ENCODE measurements around the gene POLR2M.

Gene POLR2M

GRCh38 chr15:57706405-57707209 is at the start of gene POLR2M:
Gene POLR2M (plus strand): TSS chr15:57706714. CDS start chr15:57706843, 129 bp downstream.
- peaks cover 70% of the 10 kb centered on the region for H3K4me1 Mint-ChIP-seq (ENCODE audit: low read depth)
- no peaks in the 10 kb centered on the region for H3K9me3 Mint-ChIP-seq
- peak within 1 kb of the TSS; percentile 89 for H3K4me3 Mint-ChIP-seq
- peaks cover 43% of the 10 kb centered on the region for H3K36me3 Mint-ChIP-seq (ENCODE audit: low read depth)
- H3K27ac Mint-ChIP-seq, result peak within 1 kb of the TSS; percentile 96
- H3K27me3 Mint-ChIP-seq, result no peaks in the 10 kb centered on the region

DNA sequence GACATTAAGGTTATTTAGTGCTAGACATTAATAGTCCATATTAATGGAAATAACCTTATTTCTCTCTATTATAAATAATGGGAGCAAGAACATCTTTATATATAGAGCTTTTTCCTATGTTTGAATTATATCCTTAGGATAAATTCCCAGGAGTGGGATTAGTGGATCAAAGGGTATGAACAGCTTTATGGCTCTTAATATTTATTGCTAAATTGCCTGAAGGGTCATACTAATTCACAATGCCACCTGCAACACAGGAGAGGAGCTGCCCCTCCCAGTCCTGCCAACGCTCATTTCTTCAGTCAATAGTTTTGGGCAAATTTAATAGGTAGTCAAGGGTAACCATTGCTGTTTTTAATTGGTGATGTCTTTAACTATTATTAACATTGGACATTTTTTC is 48.9 kb upstream of the POLR2M start:
- no peaks in the 10 kb centered on the region for H3K9me3 Mint-ChIP-seq
- no peak overlapping the region for H3K4me3 Mint-ChIP-seq
- peaks cover 22% of the 10 kb centered on the region for H3K27me3 Mint-ChIP-seq
- H3K27ac Mint-ChIP-seq, result no peak overlapping the region
- H3K36me3 Mint-ChIP-seq (ENCODE audit: low read depth), result no peaks in the 10 kb centered on the region
- H3K4me1 Mint-ChIP-seq (ENCODE audit: low read depth), result no peaks in the 10 kb centered on the region

- no peak overlapping the region for H3K4me3 Mint-ChIP-seq
- H3K27me3 Mint-ChIP-seq, result peaks cover 22% of the 10 kb centered on the region
- no peak overlapping the region for H3K27ac Mint-ChIP-seq
- no peaks in the 10 kb centered on the region for H3K4me1 Mint-ChIP-seq (ENCODE audit: low read depth)
- no peaks in the 10 kb centered on the region for H3K9me3 Mint-ChIP-seq
- H3K36me3 Mint-ChIP-seq (ENCODE audit: low read depth), result no peaks in the 10 kb centered on the region
Measured at GRCh38 chr15:57662091-57662744, 44.3 kb upstream of the POLR2M start.

GRCh38 chr15:57662802-57663201 is 43.7 kb upstream of the POLR2M start:
- Mint-ChIP-seq H3K4me3 (no peak overlapping the region), H3K27me3 (peaks cover 22% of the 10 kb centered on the region)

DNA sequence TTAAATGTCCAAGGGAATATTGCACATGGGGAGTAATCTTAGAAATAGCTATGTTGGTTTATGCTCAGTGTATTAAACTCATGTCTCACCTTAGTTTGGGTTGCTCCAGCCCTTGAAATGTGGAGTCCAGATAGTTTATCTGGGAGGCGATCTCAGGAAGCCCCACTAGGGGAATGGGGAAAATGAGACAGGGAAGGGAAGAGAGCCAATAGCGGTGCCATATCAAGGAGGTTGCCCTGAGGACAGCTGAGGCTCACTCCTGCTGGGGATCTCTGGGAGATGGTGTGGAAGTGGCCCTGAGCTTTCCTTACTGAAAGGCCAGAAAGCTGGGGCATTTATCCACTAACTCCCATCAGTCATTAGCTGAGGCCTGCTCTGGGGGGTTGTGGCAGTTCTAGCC is 43.3 kb upstream of the POLR2M start:
- no peaks in the 10 kb centered on the region for H3K4me1 Mint-ChIP-seq (ENCODE audit: low read depth)

More at GRCh38 chr15:57662802-57663201, 43.7 kb upstream of the POLR2M start:
- Mint-ChIP-seq H3K36me3 (ENCODE audit: low read depth) (no peaks in the 10 kb centered on the region), H3K4me1 (ENCODE audit: low read depth) (no peaks in the 10 kb centered on the region), H3K9me3 (no peaks in the 10 kb centered on the region), H3K27ac (no peak overlapping the region)

GRCh38 chr15:57665194-57665593 is 41.3 kb upstream of the POLR2M start:
- no peaks in the 10 kb centered on the region for H3K36me3 Mint-ChIP-seq (ENCODE audit: low read depth)
- peaks cover 16% of the 10 kb centered on the region for H3K27me3 Mint-ChIP-seq
- no peaks in the 10 kb centered on the region for H3K4me1 Mint-ChIP-seq (ENCODE audit: low read depth)

More for the DNA sequence above, 43.3 kb upstream of the POLR2M start:
- Mint-ChIP-seq H3K27me3 (peaks cover 22% of the 10 kb centered on the region), H3K27ac (no peak overlapping the region), H3K36me3 (ENCODE audit: low read depth) (no peaks in the 10 kb centered on the region), H3K4me3 (no peak overlapping the region), H3K9me3 (no peaks in the 10 kb centered on the region)

GRCh38 chr15:57665939-57666338 is 40.6 kb upstream of the POLR2M start:
- no peaks in the 10 kb centered on the region for H3K36me3 Mint-ChIP-seq (ENCODE audit: low read depth)
- H3K27me3 Mint-ChIP-seq, result peaks cover 11% of the 10 kb centered on the region
- H3K9me3 Mint-ChIP-seq, result no peaks in the 10 kb centered on the region
- no peaks in the 10 kb centered on the region for H3K4me1 Mint-ChIP-seq (ENCODE audit: low read depth)
- no peak overlapping the region for H3K4me3 Mint-ChIP-seq
- H3K27ac Mint-ChIP-seq, result no peak overlapping the region

More at GRCh38 chr15:57665194-57665593, 41.3 kb upstream of the POLR2M start:
- H3K4me3 Mint-ChIP-seq, result no peak overlapping the region
- no peaks in the 10 kb centered on the region for H3K9me3 Mint-ChIP-seq
- no peak overlapping the region for H3K27ac Mint-ChIP-seq

DNA sequence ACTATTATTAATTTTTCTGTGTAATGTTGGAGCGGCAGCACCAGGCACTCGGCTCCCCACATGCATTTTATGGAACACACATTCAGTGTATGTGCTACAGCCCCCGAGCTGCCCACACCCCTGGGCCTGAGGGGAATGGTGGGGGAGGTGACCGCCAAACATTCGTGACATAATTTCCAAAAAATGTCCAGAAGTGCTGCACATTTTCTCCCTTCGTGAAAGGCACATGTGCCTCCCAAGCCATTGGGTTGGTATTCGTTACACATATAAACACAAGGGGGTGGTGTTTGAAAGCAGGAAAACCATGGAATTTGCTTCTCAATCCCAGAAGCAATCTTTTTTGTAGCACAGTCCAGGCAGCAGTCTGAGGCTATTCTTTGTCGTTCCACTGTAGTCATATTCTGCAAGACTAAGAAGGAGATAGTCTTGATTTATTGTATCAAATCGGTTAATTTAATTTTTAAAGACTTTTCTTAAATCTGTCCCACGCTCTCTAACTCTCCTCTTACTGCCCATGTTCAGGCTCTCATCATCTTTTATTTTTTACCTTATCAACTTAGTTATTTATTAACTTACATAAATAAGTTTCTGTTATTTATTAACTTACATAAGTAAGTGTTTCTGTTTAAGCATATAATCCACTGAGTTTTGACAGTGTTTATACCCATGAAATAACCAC is 39.2 kb upstream of the POLR2M start:
- no peaks in the 10 kb centered on the region for H3K36me3 Mint-ChIP-seq (ENCODE audit: low read depth)
- no peaks in the 10 kb centered on the region for H3K4me1 Mint-ChIP-seq (ENCODE audit: low read depth)
- peaks cover 9% of the 10 kb centered on the region for H3K27me3 Mint-ChIP-seq
- H3K4me3 Mint-ChIP-seq, result no peak overlapping the region
- no peak overlapping the region for H3K27ac Mint-ChIP-seq
- no peaks in the 10 kb centered on the region for H3K9me3 Mint-ChIP-seq

DNA sequence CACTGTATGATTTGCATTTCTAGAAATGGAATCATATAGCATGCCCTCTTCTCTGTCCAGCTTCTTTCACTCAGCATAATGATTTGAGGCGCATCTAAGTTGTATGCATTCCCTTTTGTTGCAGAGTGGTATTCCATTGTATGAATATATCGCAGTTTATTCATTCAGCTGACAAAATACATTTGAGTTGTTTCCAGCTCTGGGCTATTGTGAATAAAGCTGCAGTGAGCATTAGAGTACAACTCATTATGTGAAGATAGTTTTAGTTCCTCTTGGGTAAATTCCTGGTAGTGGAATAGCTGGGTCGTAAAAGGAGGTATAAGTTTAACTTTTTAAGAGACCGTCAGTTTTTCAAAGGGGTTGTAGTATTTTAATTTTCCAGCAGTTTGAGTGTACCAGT is 38.5 kb upstream of the POLR2M start:
- Mint-ChIP-seq H3K4me1 (ENCODE audit: low read depth) (no peaks in the 10 kb centered on the region), H3K27me3 (peaks cover 15% of the 10 kb centered on the region), H3K9me3 (no peaks in the 10 kb centered on the region), H3K4me3 (no peak overlapping the region), H3K36me3 (ENCODE audit: low read depth) (no peaks in the 10 kb centered on the region), H3K27ac (no peak overlapping the region)

DNA sequence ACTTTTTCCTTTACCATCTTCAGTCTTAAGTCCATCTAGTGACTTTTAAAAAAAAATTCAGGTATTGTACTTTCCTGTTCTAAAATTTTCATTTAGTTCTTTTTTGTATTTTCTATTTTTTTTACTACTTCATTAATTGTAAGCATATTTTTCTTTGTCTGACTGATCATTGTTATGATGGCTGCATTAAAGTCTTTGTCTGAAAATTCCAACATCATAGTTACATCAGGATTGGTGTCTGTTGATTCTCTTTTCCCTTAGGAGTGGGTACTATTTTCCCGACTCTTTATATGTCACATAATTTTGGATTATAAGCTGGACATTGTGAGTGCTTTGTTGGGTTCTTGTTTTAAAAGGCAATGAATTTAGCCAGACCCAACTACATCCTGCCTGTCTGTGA is 34.9 kb upstream of the POLR2M start:
- Mint-ChIP-seq H3K36me3 (ENCODE audit: low read depth) (no peaks in the 10 kb centered on the region), H3K9me3 (no peaks in the 10 kb centered on the region), H3K4me1 (ENCODE audit: low read depth) (no peaks in the 10 kb centered on the region), H3K27me3 (peaks cover 18% of the 10 kb centered on the region), H3K27ac (no peak overlapping the region), H3K4me3 (no peak overlapping the region)

- H3K27me3 Mint-ChIP-seq, result peaks cover 14% of the 10 kb centered on the region
- H3K9me3 Mint-ChIP-seq, result no peaks in the 10 kb centered on the region
- H3K4me3 Mint-ChIP-seq, result no peak overlapping the region
- no peak overlapping the region for H3K27ac Mint-ChIP-seq
- H3K4me1 Mint-ChIP-seq (ENCODE audit: low read depth), result peaks cover 4% of the 10 kb centered on the region
- no peaks in the 10 kb centered on the region for H3K36me3 Mint-ChIP-seq (ENCODE audit: low read depth)
Measured at GRCh38 chr15:57675481-57676181, 30.9 kb upstream of the POLR2M start.

GRCh38 chr15:57676585-57676984 is 29.9 kb upstream of the POLR2M start:
- Mint-ChIP-seq H3K9me3 (no peaks in the 10 kb centered on the region), H3K4me3 (no peak overlapping the region), H3K36me3 (ENCODE audit: low read depth) (no peaks in the 10 kb centered on the region), H3K27ac (no peak overlapping the region), H3K27me3 (peaks cover 14% of the 10 kb centered on the region), H3K4me1 (ENCODE audit: low read depth) (peaks cover 4% of the 10 kb centered on the region)

DNA sequence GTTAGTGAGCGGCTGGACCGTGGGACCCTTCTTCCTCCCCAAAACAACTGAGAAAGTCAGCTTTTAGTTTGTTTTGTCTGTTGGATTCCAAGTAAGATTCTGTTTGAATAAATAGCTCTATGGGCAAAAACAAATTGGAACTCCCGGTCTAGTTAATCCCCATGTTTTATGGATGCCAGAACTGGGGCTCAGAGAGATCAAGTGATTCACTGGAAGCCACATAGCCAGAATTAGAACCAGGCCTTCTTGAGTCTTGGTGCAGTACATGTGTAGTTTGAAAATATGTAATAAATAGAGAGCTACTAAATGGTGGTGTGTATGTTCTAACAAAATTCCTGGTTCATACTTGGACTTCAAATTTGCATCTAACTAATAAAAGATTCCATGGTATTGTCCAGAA is 29.3 kb upstream of the POLR2M start:
- Mint-ChIP-seq H3K4me1 (ENCODE audit: low read depth) (peaks cover 4% of the 10 kb centered on the region), H3K36me3 (ENCODE audit: low read depth) (no peaks in the 10 kb centered on the region), H3K27ac (no peak overlapping the region), H3K27me3 (peaks cover 11% of the 10 kb centered on the region), H3K9me3 (no peaks in the 10 kb centered on the region), H3K4me3 (no peak overlapping the region)

- Mint-ChIP-seq H3K27ac (no peak overlapping the region), H3K9me3 (no peaks in the 10 kb centered on the region), H3K36me3 (ENCODE audit: low read depth) (no peaks in the 10 kb centered on the region), H3K27me3 (no peaks in the 10 kb centered on the region), H3K4me3 (no peak overlapping the region), H3K4me1 (ENCODE audit: low read depth) (peaks cover 4% of the 10 kb centered on the region)
Measured at GRCh38 chr15:57680021-57680420, 26.5 kb upstream of the POLR2M start.

DNA sequence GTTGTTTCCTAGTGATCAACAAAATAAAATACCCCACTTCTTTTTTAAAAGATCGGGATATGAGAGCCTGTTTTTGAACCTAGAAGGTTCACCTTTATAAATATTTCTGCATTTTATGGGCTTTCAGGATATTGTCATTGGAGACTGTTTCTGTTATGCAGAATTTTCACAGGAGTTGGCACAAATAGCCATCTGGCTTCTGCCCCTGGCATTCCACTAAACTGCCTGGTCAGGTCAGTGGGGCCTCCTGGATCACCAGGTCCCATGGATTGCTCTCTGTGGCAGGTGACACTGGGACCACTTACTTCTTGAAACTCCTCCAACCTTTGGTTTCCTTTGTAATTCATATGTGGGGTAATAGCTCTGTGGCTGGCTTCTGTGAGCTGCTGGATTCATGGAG is 25.5 kb upstream of the POLR2M start:
- Mint-ChIP-seq H3K27me3 (no peaks in the 10 kb centered on the region), H3K36me3 (ENCODE audit: low read depth) (no peaks in the 10 kb centered on the region), H3K9me3 (no peaks in the 10 kb centered on the region), H3K4me3 (no peak overlapping the region), H3K27ac (no peak overlapping the region), H3K4me1 (ENCODE audit: low read depth) (peaks cover 4% of the 10 kb centered on the region)
